ENCODE results near the gene DNM1.

- TF ChIP-seq CTCF (IDR thresholded peaks at IDR 0.05) (no peak), POLR2A (IDR thresholded peaks at IDR 0.05) (no peak)
These were observed 38.9 kb downstream of the DNM1 start for GRCh38 chr9:128242124-128242523.

Data from testis (tissue), 2 donors.